Measurements from ENCODE around the gene PTPN13. TPM values are rescaled to one million over a fixed set of nuclear protein-coding genes. Genes with fewer than 3 reads are reported as not detected.

The PTPN13 gene
- total RNA-seq, 2 experiments from 2014 or later, result 0.37 to 0.67 TPM

DNA sequence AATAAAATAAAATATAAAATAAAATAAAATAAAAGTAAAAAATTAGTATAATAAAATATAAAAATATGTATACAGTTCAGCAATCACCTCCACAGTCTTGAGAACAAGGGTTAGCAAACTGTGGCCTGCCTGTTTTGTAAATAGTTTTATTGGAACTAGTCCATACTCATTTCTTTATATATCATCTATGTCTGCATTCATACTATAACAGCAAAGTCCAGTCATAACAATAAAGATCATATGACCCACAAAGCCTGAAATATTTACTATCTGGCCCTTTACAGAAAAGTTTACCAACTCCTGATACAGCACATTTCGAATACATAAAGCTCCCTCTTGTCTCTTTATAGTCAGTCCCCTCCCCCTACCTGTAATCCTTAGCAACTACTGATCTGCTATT is 143.1 kb downstream of the PTPN13 start:
- Mint-ChIP-seq H3K27ac (no peak overlapping the region), H3K4me3 (no peak overlapping the region), H3K27me3 (no peaks in the 10 kb centered on the region), H3K9me3 (ENCODE audit: low read depth) (no peaks in the 10 kb centered on the region), H3K4me1 (no peaks in the 10 kb centered on the region), H3K36me3 (no peaks in the 10 kb centered on the region)
- CTCF ChIA-PET, result no interaction called here
- ATAC-seq (no peak), DNase-seq (no peak)

DNA sequence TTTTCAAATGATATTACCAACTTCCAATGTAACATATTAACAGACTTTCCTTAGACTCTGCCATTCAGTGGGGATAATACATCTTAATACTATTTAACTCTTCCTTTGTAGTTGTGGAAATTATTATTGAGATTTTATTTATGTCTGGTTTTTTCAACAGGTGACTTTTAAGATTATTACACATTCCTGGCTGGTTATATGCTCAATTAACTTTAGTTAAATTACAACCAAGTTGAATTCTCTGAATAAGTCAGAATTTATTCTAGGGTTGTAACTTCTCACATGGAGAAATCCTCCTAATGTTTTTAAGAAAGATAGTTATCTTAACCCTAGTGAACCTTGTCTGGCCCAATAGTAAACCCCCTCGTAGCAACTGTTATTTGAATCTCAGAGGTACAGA is 147.7 kb downstream of the PTPN13 start:
- CTCF ChIA-PET, result no interaction called here

DNA sequence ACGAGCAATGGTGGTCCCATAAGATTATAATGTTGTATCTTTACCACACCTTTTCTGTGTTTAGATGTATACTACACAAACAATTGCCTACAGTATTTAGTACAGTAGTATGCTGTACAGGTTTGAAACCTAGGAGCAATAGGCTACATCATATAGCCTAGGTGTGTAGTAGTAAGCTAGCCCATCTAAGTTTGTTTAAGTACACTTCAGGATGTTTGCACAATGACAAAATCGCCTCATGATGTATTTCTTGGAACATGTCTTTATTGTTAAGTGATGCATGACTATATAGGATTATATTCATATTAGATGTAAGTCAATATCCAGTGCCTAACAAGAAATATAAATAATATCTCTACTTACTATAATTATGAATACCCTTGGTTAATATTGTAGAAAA is 150.5 kb downstream of the PTPN13 start:
- CTCF ChIA-PET, result no interaction called here
- Mint-ChIP-seq H3K4me1 (no peaks in the 10 kb centered on the region), H3K36me3 (no peaks in the 10 kb centered on the region), H3K27ac (no peak overlapping the region), H3K27me3 (no peaks in the 10 kb centered on the region), H3K4me3 (no peak overlapping the region), H3K9me3 (ENCODE audit: low read depth) (no peaks in the 10 kb centered on the region)
- ATAC-seq (no peak), DNase-seq (no peak)

More for the DNA sequence above, 147.7 kb downstream of the PTPN13 start:
- Mint-ChIP-seq H3K36me3 (no peaks in the 10 kb centered on the region), H3K9me3 (ENCODE audit: low read depth) (no peaks in the 10 kb centered on the region), H3K27me3 (no peaks in the 10 kb centered on the region), H3K4me3 (no peak overlapping the region), H3K27ac (no peak overlapping the region), H3K4me1 (no peaks in the 10 kb centered on the region)
- ATAC-seq, result no peak
- DNase-seq, result no peak

DNA sequence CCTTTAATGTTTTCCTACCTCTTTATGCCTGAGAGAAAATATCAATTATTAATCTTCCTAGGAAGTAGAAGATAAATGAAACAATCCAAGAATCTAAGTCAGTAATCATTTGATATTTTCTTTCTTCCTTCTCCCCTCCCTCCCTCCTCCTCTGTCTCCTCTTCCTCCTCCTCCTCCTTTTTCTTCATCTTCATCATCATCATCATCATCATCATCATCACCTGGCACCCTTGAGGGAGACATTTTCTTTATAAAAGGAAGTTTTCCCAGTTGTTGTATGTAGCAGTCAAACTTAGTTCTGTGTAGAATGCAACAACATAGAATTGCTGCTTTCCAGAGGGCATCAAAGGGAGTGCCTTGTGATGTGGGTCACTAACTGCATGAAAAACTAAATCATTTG is 155.0 kb downstream of the PTPN13 start:
- Mint-ChIP-seq H3K4me1 (no peaks in the 10 kb centered on the region), H3K9me3 (ENCODE audit: low read depth) (no peaks in the 10 kb centered on the region), H3K4me3 (no peak overlapping the region), H3K36me3 (no peaks in the 10 kb centered on the region), H3K27me3 (peaks cover 5% of the 10 kb centered on the region), H3K27ac (no peak overlapping the region)
- ATAC-seq (no peak), DNase-seq (no peak)
- CTCF ChIA-PET, result no interaction called here

DNA sequence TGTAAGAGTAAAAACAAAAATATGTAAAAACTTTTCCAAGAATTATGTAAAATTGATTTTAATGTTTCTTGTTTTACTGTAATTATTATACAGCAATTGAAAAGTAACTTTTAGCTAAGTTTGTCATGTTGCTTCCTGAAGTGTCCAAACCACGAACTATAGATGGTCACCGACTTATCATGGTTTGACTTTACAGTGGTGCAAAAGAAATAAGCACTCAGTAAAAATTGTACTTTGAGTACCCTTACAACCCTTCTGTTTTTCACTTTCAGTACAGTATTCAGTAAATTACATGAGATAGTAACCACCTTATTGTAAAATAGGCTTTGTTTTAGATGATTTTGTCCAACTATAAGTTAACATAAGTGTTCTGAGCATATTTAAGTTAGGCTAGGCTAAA is 161.3 kb downstream of the PTPN13 start:
- H3K9me3 Mint-ChIP-seq (ENCODE audit: low read depth), result no peaks in the 10 kb centered on the region
- H3K4me3 Mint-ChIP-seq, result no peak overlapping the region
- no peak overlapping the region for H3K27ac Mint-ChIP-seq
- H3K4me1 Mint-ChIP-seq, result no peaks in the 10 kb centered on the region
- CTCF ChIA-PET, result no interaction called here
- no peak for DNase-seq
- ATAC-seq, result no peak
- peaks cover 5% of the 10 kb centered on the region for H3K27me3 Mint-ChIP-seq
- no peaks in the 10 kb centered on the region for H3K36me3 Mint-ChIP-seq

DNA sequence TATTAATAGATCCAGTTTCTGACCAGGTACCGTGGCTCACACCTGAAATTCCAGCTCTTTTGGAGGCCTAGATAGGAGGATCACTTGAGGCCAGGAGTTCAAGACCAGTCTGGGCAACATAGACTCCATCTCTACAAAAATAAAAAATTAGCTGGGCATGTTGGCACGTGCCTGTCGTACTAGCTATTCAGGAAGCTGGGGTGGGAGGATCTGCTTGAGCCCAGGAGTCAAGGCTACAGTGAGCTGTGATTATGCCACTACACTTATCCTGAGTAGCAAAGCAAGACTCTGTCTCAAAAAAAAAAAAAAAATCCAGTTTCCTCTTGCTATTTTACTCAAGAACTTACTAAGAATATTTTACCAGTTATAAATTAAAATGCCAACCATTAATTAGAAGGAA is 163.4 kb downstream of the PTPN13 start:
- no peaks in the 10 kb centered on the region for H3K36me3 Mint-ChIP-seq
- no peaks in the 10 kb centered on the region for H3K9me3 Mint-ChIP-seq (ENCODE audit: low read depth)
- ATAC-seq (no peak), DNase-seq (no peak)
- CTCF ChIA-PET, result no interaction called here
- no peak overlapping the region for H3K4me3 Mint-ChIP-seq
- no peaks in the 10 kb centered on the region for H3K4me1 Mint-ChIP-seq
- H3K27me3 Mint-ChIP-seq, result peaks cover 5% of the 10 kb centered on the region
- no peak overlapping the region for H3K27ac Mint-ChIP-seq

DNA sequence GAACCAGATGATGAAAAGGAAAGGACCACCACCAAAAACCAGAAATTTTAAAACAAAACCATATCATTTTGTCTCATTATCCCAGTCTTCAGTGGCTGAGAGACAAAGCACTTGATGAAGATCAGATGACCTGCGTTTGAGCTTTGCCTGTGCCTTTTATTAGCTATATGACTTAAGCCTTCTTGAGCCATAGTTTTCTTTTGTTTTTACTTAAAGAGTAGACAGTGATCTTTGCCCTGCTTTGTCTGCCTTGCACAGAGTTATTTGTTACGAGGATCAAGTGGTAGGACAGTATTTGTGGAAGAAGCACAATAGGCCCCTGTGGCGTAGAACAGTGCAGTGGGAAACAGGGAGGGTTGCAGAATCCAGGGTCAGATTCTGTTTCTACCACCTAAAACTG is 165.2 kb downstream of the PTPN13 start:
- no peak for ATAC-seq
- Mint-ChIP-seq H3K36me3 (no peaks in the 10 kb centered on the region), H3K27ac (no peak overlapping the region), H3K27me3 (no peaks in the 10 kb centered on the region), H3K4me3 (no peak overlapping the region), H3K9me3 (ENCODE audit: low read depth) (no peaks in the 10 kb centered on the region), H3K4me1 (no peaks in the 10 kb centered on the region)
- no peak for DNase-seq
- CTCF ChIA-PET, result no interaction called here

DNA sequence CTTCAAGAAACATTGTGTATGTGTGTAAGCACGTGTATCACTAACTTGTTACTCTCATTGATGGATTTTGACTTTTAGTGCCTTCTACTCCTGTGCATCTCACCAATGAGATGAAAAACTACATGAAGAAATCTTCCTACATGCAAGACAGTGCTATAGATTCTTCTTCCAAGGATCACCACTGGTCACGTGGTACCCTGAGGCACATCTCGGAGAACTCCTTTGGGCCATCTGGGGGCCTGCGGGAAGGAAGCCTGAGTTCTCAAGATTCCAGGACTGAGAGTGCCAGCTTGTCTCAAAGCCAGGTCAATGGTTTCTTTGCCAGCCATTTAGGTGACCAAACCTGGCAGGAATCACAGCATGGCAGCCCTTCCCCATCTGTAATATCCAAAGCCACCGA is 168.5 kb downstream of the PTPN13 start:
- no peak for ATAC-seq
- H3K27me3 Mint-ChIP-seq, result no peaks in the 10 kb centered on the region
- no peak for DNase-seq
- CTCF ChIA-PET, result no interaction called here
- H3K9me3 Mint-ChIP-seq (ENCODE audit: low read depth), result no peaks in the 10 kb centered on the region
- H3K4me1 Mint-ChIP-seq, result no peaks in the 10 kb centered on the region
- no peak overlapping the region for H3K4me3 Mint-ChIP-seq
- H3K36me3 Mint-ChIP-seq, result no peaks in the 10 kb centered on the region
- H3K27ac Mint-ChIP-seq, result no peak overlapping the region

DNA sequence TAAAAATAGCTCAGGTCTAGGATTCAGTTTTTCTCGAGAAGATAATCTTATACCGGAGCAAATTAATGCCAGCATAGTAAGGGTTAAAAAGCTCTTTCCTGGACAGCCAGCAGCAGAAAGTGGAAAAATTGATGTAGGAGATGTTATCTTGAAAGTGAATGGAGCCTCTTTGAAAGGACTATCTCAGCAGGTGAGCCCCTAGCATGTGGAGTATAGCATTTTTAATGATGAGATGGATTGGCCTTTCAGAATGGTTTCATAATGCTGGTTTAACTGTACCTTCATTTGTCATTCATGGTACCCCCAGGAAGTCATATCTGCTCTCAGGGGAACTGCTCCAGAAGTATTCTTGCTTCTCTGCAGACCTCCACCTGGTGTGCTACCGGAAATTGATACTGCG is 175.7 kb downstream of the PTPN13 start:
- no peak for ATAC-seq
- no peak for DNase-seq
- H3K27me3 Mint-ChIP-seq, result no peaks in the 10 kb centered on the region
- no peaks in the 10 kb centered on the region for H3K36me3 Mint-ChIP-seq
- CTCF ChIA-PET, result interaction anchor here (0.7 kb wide), 1 partner anchor 16 kb away, joined by 3 read pairs; no protein-coding TSS in a partner anchor
- H3K4me3 Mint-ChIP-seq, result no peak overlapping the region
- H3K4me1 Mint-ChIP-seq, result no peaks in the 10 kb centered on the region
- H3K27ac Mint-ChIP-seq, result no peak overlapping the region
- H3K9me3 Mint-ChIP-seq (ENCODE audit: low read depth), result no peaks in the 10 kb centered on the region

DNA sequence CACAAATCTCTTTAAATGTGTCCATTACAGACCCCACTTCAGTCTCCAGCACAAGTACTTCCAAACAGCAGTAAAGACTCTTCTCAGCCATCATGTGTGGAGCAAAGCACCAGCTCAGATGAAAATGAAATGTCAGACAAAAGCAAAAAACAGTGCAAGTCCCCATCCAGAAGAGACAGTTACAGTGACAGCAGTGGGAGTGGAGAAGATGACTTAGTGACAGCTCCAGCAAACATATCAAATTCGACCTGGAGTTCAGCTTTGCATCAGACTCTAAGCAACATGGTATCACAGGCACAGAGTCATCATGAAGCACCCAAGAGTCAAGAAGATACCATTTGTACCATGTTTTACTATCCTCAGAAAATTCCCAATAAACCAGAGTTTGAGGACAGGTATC is 177.0 kb downstream of the PTPN13 start:
- Mint-ChIP-seq H3K4me1 (no peaks in the 10 kb centered on the region), H3K27me3 (no peaks in the 10 kb centered on the region), H3K9me3 (ENCODE audit: low read depth) (no peaks in the 10 kb centered on the region), H3K4me3 (no peak overlapping the region), H3K27ac (no peak overlapping the region), H3K36me3 (no peaks in the 10 kb centered on the region)
- CTCF ChIA-PET, result no interaction called here
- DNase-seq (no peak), ATAC-seq (no peak)

DNA sequence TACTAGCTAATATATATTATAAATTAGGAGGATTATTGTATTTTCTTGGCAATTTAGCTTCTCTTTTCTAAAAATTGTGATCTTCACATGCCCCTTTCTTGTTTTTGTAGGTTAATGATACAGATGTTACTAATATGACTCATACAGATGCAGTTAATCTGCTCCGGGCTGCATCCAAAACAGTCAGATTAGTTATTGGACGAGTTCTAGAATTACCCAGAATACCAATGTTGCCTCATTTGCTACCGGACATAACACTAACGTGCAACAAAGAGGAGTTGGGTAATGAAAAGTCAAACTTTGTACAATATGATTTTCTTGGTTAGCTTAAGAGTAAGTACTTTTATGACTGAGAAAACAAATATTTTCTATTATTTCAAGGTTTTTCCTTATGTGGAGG is 180.9 kb downstream of the PTPN13 start:
- H3K27me3 Mint-ChIP-seq, result no peaks in the 10 kb centered on the region
- DNase-seq, result no peak
- H3K9me3 Mint-ChIP-seq (ENCODE audit: low read depth), result no peaks in the 10 kb centered on the region
- H3K4me1 Mint-ChIP-seq, result no peaks in the 10 kb centered on the region
- no peaks in the 10 kb centered on the region for H3K36me3 Mint-ChIP-seq
- no peak overlapping the region for H3K4me3 Mint-ChIP-seq
- CTCF ChIA-PET, result no interaction called here
- H3K27ac Mint-ChIP-seq, result no peak overlapping the region
- no peak for ATAC-seq

DNA sequence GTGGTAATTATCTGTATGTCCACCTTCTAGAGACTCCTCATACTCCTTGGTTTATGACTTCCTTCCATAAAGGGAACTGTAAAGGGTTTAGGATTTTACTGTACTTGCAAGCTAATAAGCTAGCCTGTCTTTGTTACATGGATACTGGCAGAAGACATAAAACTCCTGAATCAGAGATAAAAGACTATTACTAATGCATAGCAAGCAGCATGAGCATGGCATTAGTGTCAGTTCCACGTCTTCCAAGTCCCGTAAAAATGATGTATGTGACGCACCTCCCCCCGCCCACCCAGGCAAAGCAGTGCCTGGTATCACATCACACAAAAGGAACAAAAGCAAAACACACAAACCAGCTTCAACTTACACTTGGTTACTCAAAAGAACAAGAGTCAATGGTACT is 184.1 kb downstream of the PTPN13 start:
- DNase-seq (no peak), ATAC-seq (no peak)
- CTCF ChIA-PET, result no interaction called here
- Mint-ChIP-seq H3K27me3 (no peaks in the 10 kb centered on the region), H3K27ac (no peak overlapping the region), H3K9me3 (ENCODE audit: low read depth) (no peaks in the 10 kb centered on the region), H3K4me3 (no peak overlapping the region), H3K36me3 (no peaks in the 10 kb centered on the region), H3K4me1 (no peaks in the 10 kb centered on the region)

DNA sequence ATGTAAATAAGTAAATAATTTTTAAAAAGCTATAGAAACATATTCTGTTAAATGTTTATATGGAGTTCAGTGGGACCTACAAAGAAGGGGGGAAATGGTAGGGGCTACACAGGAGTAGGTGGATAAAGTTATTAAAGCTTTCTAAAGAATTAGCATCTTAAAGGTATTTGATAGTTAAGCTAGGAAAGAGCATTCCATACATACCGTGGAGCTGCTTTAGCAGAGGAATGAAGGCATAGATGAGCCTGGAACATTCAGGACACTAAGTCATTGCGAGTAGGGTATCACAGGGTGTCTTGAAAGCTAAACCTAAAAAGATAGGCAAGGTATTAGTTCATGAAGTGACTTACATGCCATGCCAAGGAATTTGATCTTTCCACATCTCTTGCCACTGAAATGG is 194.7 kb downstream of the PTPN13 start:
- no peaks in the 10 kb centered on the region for H3K36me3 Mint-ChIP-seq
- no peaks in the 10 kb centered on the region for H3K9me3 Mint-ChIP-seq (ENCODE audit: low read depth)
- CTCF ChIA-PET, result no interaction called here
- H3K4me3 Mint-ChIP-seq, result no peak overlapping the region
- DNase-seq (no peak), ATAC-seq (no peak)
- no peaks in the 10 kb centered on the region for H3K27me3 Mint-ChIP-seq
- no peak overlapping the region for H3K27ac Mint-ChIP-seq
- H3K4me1 Mint-ChIP-seq, result no peaks in the 10 kb centered on the region

DNA sequence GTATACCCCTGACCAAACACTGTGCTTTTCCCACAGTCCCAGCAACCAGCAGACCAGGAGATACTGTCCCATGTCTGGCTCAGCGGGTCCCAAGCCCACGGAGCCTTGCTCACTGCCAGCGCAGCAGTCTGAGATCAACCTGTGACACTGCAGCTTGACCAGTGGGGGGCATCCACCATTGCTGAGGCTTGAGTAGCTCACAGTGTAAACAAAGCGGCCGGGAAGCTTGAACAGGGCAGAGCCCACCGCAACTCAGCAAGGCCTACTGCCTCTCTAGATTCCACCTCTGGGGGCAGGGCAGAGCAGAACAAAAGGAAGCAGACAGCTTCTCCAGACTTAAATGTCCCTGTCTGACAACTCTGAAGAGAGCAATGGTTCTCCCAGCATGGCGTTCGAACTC is 197.0 kb downstream of the PTPN13 start:
- no peaks in the 10 kb centered on the region for H3K9me3 Mint-ChIP-seq (ENCODE audit: low read depth)
- H3K36me3 Mint-ChIP-seq, result no peaks in the 10 kb centered on the region
- CTCF ChIA-PET, result no interaction called here
- H3K4me3 Mint-ChIP-seq, result no peak overlapping the region
- no peaks in the 10 kb centered on the region for H3K27me3 Mint-ChIP-seq
- ATAC-seq (no peak), DNase-seq (no peak)
- H3K27ac Mint-ChIP-seq, result no peak overlapping the region
- H3K4me1 Mint-ChIP-seq, result no peaks in the 10 kb centered on the region

DNA sequence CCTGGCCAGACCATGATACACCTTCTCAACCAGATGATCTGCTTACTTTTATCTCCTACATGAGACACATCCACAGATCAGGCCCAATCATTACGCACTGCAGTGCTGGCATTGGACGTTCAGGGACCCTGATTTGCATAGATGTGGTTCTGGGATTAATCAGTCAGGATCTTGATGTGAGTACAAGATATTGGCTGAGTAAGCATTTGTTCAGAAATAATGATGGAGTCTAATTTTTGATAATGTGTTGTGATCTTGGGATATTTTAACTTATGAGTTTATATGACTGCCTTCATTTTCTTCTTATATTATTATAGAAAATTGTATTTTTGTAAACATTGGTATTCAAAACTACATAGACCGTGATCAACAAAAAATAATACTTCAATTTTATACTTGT is 215.7 kb downstream of the PTPN13 start:
- no peak for ATAC-seq
- H3K4me3 Mint-ChIP-seq, result no peak overlapping the region
- H3K27ac Mint-ChIP-seq, result no peak overlapping the region
- H3K4me1 Mint-ChIP-seq, result no peaks in the 10 kb centered on the region
- no peaks in the 10 kb centered on the region for H3K9me3 Mint-ChIP-seq (ENCODE audit: low read depth)
- no peaks in the 10 kb centered on the region for H3K36me3 Mint-ChIP-seq
- DNase-seq, result no peak
- CTCF ChIA-PET, result no interaction called here
- H3K27me3 Mint-ChIP-seq, result no peaks in the 10 kb centered on the region
